Measurements from ENCODE around the gene NOS1AP.

Gene NOS1AP

GRCh38 chr1:162365284-162366020 lies 296.0 kb downstream of the NOS1AP start:
- no peak for DNase-seq (ENCODE audit: low read depth in 2 of 2)

- DNase-seq (ENCODE audit: low read depth in 2 of 2), result no peak
Measured at GRCh38 chr1:162366149-162366548, 296.7 kb downstream of the NOS1AP start.

- no peak for DNase-seq (ENCODE audit: low read depth in 2 of 2)
Measured at GRCh38 chr1:162366671-162367070, 297.2 kb downstream of the NOS1AP start.

GRCh38 chr1:162367073-162367472 lies 297.6 kb downstream of the NOS1AP start:
- no peak for DNase-seq (ENCODE audit: low read depth in 2 of 2)

GRCh38 chr1:162367772-162368171 lies 298.3 kb downstream of the NOS1AP start:
- DNase-seq (ENCODE audit: low read depth in 2 of 2), result no peak

GRCh38 chr1:162368451-162368850 lies 299.0 kb downstream of the NOS1AP start:
- no peak for DNase-seq (ENCODE audit: low read depth in 2 of 2)

GRCh38 chr1:162369571-162369970 lies 300.1 kb downstream of the NOS1AP start:
- DNase-seq (ENCODE audit: low read depth in 2 of 2), result no peak

GRCh38 chr1:162370161-162370560 lies 300.7 kb downstream of the NOS1AP start:
- DNase-seq (ENCODE audit: low read depth in 2 of 2), result no peak

- no peak for DNase-seq (ENCODE audit: low read depth in 2 of 2)
Measured at GRCh38 chr1:162370721-162371120, 301.2 kb downstream of the NOS1AP start.

GRCh38 chr1:162371611-162372010 lies 302.1 kb downstream of the NOS1AP start:
- no peak for DNase-seq (ENCODE audit: low read depth in 2 of 2)

GRCh38 chr1:162372159-162373071 lies 302.9 kb downstream of the NOS1AP start:
- DNase-seq (ENCODE audit: low read depth in 2 of 2), result no peak

GRCh38 chr1:162373072-162373427 lies 303.6 kb downstream of the NOS1AP start:
- no peak for DNase-seq (ENCODE audit: low read depth in 2 of 2)

- DNase-seq (ENCODE audit: low read depth in 2 of 2), result no peak
Measured at GRCh38 chr1:162373541-162374260, 304.2 kb downstream of the NOS1AP start.

GRCh38 chr1:162374406-162374805 lies 304.9 kb downstream of the NOS1AP start:
- DNase-seq (ENCODE audit: low read depth in 2 of 2), result no peak

GRCh38 chr1:162375463-162375862 lies 306.0 kb downstream of the NOS1AP start:
- no peak for DNase-seq (ENCODE audit: low read depth in 2 of 2)

- no peak for DNase-seq (ENCODE audit: low read depth in 2 of 2)
Measured at GRCh38 chr1:162376691-162377090, 307.2 kb downstream of the NOS1AP start, which contains the start of gene SPATA46. Gene SPATA46, minus strand, starts transcription at chr1:162376854. Its CDS starts 64 bp downstream, at chr1:162376790.

- no peak for DNase-seq (ENCODE audit: low read depth in 2 of 2)
Measured at GRCh38 chr1:162380061-162380846, 310.8 kb downstream of the NOS1AP start.

GRCh38 chr1:162381383-162381782 lies 311.9 kb downstream of the NOS1AP start, which contains the start of gene C1orf226:
Gene C1orf226, plus strand, starts transcription at chr1:162381728. Its CDS starts 174 bp downstream, at chr1:162381902.
- no peak for DNase-seq (ENCODE audit: low read depth in 2 of 2)

GRCh38 chr1:162381941-162382750 lies 312.7 kb downstream of the NOS1AP start:
- DNase-seq (ENCODE audit: low read depth in 2 of 2), result no peak

GRCh38 chr1:162383091-162383490 lies 313.6 kb downstream of the NOS1AP start:
- DNase-seq (ENCODE audit: low read depth in 2 of 2), result no peak

Data from fibroblast of skin of left quadriceps (primary cell).